Hepatocyte (in vitro differentiated cells): ENCODE data around the gene CD226. TPM values are rescaled to one million over a fixed set of nuclear protein-coding genes. Genes with fewer than 3 reads are reported as not detected.

Source experiments
- DNase-seq: peaks from one replicate; pipeline ENCODE4 v3.0.0-alpha.2; 2016; ENCODE audit warnings: low spot score
- H2AFZ ChIP-seq: fragments of 200-600 bp; sonication (generic); 2 replicates; pipeline ENCODE4 v1.6.0; 2016; ENCODE audit warnings: antibody characterized with exemption, mild to moderate bottlenecking
- H3K27ac ChIP-seq: fragments of 200-600 bp; sonication (generic); 2 replicates; pipeline ENCODE4 v1.5.1; 2016; ENCODE audit warnings: mild to moderate bottlenecking
- H3K27me3 ChIP-seq: fragments of 200-600 bp; sonication (generic); 2 replicates; pipeline ENCODE4 v1.6.1; 2016
- H3K36me3 ChIP-seq: fragments of 200-600 bp; sonication (generic); replicated peaks from 2 replicates; pipeline ENCODE4 v1.5.1; 2016; ENCODE audit warnings: low read depth; ENCODE audit not compliant: insufficient read depth
- H3K4me1 ChIP-seq: fragments of 200-600 bp; sonication (generic); 2 replicates; pipeline ENCODE4 v1.5.1; 2016; ENCODE audit warnings: mild to moderate bottlenecking, moderate library complexity; ENCODE audit not compliant: insufficient read depth
- H3K4me2 ChIP-seq: fragments of 200-600 bp; sonication (generic); 2 replicates; pipeline ENCODE4 v1.6.0; 2016
- H3K4me3 ChIP-seq: fragments of 200-600 bp; sonication (generic); 2 replicates; pipeline ENCODE4 v1.5.1; 2016; ENCODE audit warnings: mild to moderate bottlenecking
- H3K79me2 ChIP-seq: fragments of 200-600 bp; sonication (generic); 2 replicates; pipeline ENCODE4 v1.6.0; 2017; ENCODE audit warnings: mild to moderate bottlenecking
- H3K9me2 ChIP-seq: fragments of 200-600 bp; sonication (generic); replicated peaks from 2 replicates; pipeline ENCODE4 v1.6.0; 2017; ENCODE audit warnings: mild to moderate bottlenecking; ENCODE audit not compliant: insufficient read depth
- H3K9me3 ChIP-seq: fragments of 200-600 bp; sonication (generic); 2 replicates; pipeline ENCODE4 v1.5.1; 2016; ENCODE audit warnings: low read depth, mild to moderate bottlenecking
- H4K20me1 ChIP-seq: fragments of 200-600 bp; sonication (generic); 2 replicates; pipeline ENCODE4 v1.6.0; 2016; ENCODE audit warnings: mild to moderate bottlenecking; ENCODE audit not compliant: insufficient read depth, poor library complexity, severe bottlenecking
- EZH2 ChIP-seq: fragments of 200-600 bp; sonication (generic); IDR thresholded peaks from 2 replicates; pipeline ENCODE4 v1.6.1; 2016; ENCODE audit warnings: antibody characterized with exemption, mild to moderate bottlenecking, borderline replicate concordance
- EZH2phosphoT487 ChIP-seq: fragments of 200-600 bp; sonication (generic); IDR thresholded peaks from one replicate; pipeline ENCODE4 v1.6.1; 2018; ENCODE audit warnings: antibody characterized with exemption, mild to moderate bottlenecking, low read depth, moderate library complexity; ENCODE audit not compliant: unreplicated experiment, severe bottlenecking
- WGBS: methylation state at CpG from one replicate; pipeline ENCODE4 v1.1.6; 2016; ENCODE audit warnings: low lambda C conversion rate; ENCODE audit errors: missing lambda C conversion rate; 5-methylcytosine and 5-hydroxymethylcytosine counted together
- polyA plus RNA-seq: library from polyadenylated mRNA; unstranded; fragments of >200 nt; fragmentation: Nextera tagmentation; extraction: Ambion mirVana; gene quantifications from 2 replicates; pipeline ENCODE4 v1.2.1, GENCODE V29; 2016
- total RNA-seq: library from RNA; depleted of rRNA; stranded (reverse); fragments of >200 nt; gene quantifications from 2 replicates; pipeline ENCODE4 v1.2.3, GENCODE V29; 2014
- TF ChIP-seq, protein P1 (sequence below): fragments of 200-600 bp; sonication (generic); IDR thresholded peaks from 2 replicates; pipeline ENCODE4 v1.5.1; 2016; ENCODE audit warnings: antibody characterized with exemption, mild to moderate bottlenecking; ENCODE audit not compliant: poor library complexity

Gene CD226
- total and polyA plus RNA-seq, 2 experiments from 2014 or later, result 0.07 TPM; not detected in 1

DNA sequence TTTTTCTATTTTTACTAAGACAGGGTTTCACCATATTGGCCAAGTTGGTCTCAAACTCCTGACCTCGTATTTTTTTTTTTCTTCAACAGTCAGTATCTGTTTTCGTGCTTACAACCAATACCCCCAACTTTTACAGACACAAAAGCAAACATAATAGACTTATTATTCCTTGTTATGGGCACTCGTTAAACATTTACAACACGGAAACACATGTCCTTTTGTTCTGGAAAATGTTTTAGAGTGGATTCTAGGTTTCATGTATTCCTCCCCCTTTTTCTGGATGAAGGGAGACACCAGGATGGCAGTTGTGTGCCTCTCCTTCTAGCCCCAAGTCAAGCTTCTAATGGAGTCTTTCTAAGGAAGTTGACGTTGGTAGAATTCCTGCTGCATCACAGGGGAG lies 88.8 kb downstream of the CD226 start:
- 65% methylated on average over 5 of the region's 5 CpGs for WGBS
- H3K4me2 ChIP-seq, result no peak overlapping the region
- TF ChIP-seq, protein P1, sequence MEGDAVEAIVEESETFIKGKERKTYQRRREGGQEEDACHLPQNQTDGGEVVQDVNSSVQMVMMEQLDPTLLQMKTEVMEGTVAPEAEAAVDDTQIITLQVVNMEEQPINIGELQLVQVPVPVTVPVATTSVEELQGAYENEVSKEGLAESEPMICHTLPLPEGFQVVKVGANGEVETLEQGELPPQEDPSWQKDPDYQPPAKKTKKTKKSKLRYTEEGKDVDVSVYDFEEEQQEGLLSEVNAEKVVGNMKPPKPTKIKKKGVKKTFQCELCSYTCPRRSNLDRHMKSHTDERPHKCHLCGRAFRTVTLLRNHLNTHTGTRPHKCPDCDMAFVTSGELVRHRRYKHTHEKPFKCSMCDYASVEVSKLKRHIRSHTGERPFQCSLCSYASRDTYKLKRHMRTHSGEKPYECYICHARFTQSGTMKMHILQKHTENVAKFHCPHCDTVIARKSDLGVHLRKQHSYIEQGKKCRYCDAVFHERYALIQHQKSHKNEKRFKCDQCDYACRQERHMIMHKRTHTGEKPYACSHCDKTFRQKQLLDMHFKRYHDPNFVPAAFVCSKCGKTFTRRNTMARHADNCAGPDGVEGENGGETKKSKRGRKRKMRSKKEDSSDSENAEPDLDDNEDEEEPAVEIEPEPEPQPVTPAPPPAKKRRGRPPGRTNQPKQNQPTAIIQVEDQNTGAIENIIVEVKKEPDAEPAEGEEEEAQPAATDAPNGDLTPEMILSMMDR, result no peak
- no peak for TF ChIP-seq EZH2
- no peak for TF ChIP-seq EZH2phosphoT487
- no peaks in the 10 kb centered on the region for H3K36me3 ChIP-seq
- no peaks in the 10 kb centered on the region for H3K4me1 ChIP-seq
- no peaks in the 10 kb centered on the region for H3K79me2 ChIP-seq
- H3K4me3 ChIP-seq, result no peak overlapping the region
- no peak overlapping the region for H3K27ac ChIP-seq
- no peaks in the 10 kb centered on the region for H3K27me3 ChIP-seq
- no peak overlapping the region for H2AFZ ChIP-seq
- no peak for DNase-seq
- no peaks in the 10 kb centered on the region for H4K20me1 ChIP-seq
- no peaks in the 10 kb centered on the region for H3K9me2 ChIP-seq
- no peaks in the 10 kb centered on the region for H3K9me3 ChIP-seq

DNA sequence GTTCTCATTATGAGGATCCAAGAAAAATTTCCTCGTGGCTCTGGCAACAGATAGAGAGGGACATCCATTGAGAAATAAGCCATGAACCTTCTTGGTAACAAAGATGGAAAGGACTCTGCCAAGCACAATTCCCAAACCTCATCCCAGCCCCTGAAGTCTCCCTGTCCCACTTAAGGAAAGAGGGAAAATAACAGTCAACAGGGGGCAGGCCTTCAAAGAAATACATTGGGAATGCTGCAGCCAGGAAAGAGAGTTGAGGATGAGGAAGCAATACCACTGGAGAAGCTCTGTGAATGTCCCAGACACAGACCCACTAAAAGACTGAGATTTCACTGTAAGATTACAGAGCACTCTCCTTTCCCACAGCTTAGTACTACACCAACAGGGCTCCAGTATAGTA lies 93.2 kb downstream of the CD226 start:
- no peak overlapping the region for H3K4me3 ChIP-seq
- H2AFZ ChIP-seq, result no peak overlapping the region
- no peaks in the 10 kb centered on the region for H3K79me2 ChIP-seq
- no peak overlapping the region for H3K4me2 ChIP-seq
- 88% methylated on average over 1 of the region's 1 CpG for WGBS
- H4K20me1 ChIP-seq, result no peaks in the 10 kb centered on the region
- H3K9me2 ChIP-seq, result no peaks in the 10 kb centered on the region
- DNase-seq, result no peak
- TF ChIP-seq EZH2 (no peak), EZH2phosphoT487 (no peak)
- TF ChIP-seq, protein P1, result no peak
- H3K36me3 ChIP-seq, result no peaks in the 10 kb centered on the region
- no peaks in the 10 kb centered on the region for H3K4me1 ChIP-seq
- no peaks in the 10 kb centered on the region for H3K9me3 ChIP-seq
- no peak overlapping the region for H3K27ac ChIP-seq
- no peaks in the 10 kb centered on the region for H3K27me3 ChIP-seq

DNA sequence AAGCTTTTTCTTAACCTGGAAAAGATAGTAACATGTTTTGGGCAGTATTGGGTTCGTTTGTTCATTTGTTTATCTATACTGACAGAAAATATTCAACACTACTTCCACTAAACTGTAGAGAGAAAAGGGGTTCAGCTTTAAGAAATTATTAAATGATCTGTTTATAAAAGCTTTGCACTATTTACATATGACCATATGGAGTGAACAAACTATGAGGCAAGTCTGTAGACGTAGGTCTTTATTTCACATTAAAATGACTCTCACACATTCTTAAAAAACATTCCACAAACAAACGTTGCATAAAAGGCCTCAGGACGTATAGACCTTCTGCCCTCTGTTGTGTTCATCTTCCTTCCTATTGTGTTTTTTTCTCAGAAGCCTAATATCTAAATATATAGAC lies 94.6 kb downstream of the CD226 start:
- no peak for DNase-seq
- no peak overlapping the region for H2AFZ ChIP-seq
- H3K36me3 ChIP-seq, result no peaks in the 10 kb centered on the region
- no peak overlapping the region for H3K4me2 ChIP-seq
- H3K79me2 ChIP-seq, result no peaks in the 10 kb centered on the region
- TF ChIP-seq, protein P1, result no peak
- TF ChIP-seq EZH2 (no peak), EZH2phosphoT487 (no peak)
- no peaks in the 10 kb centered on the region for H3K4me1 ChIP-seq
- H4K20me1 ChIP-seq, result no peaks in the 10 kb centered on the region
- no peaks in the 10 kb centered on the region for H3K9me3 ChIP-seq
- no peaks in the 10 kb centered on the region for H3K27me3 ChIP-seq
- 51% methylated on average over 4 of the region's 4 CpGs for WGBS
- no peak overlapping the region for H3K27ac ChIP-seq
- H3K9me2 ChIP-seq, result no peaks in the 10 kb centered on the region
- H3K4me3 ChIP-seq, result no peak overlapping the region
